Renal cortex interstitium (tissue), 11 donors: Measurements from ENCODE around the gene AJAP1. TPM values are rescaled to one million over a fixed set of nuclear protein-coding genes. Genes with fewer than 3 reads are reported as not detected.

Source experiments
- DNase-seq, 11 donors: peaks; one replicate each; pipeline ENCODE4 v3.0.0-alpha.2; 2013; ENCODE audit warnings: low read depth in 9 of 11, low spot score in 4 of 11; ENCODE audit errors: extremely low read depth in 1 of 11
- polyA plus RNA-seq, 3 donors: library from polyadenylated mRNA; unstranded; fragments of 120-200 nt; gene quantifications; one replicate each; pipeline ENCODE4 v1.2.1, GENCODE V29; 2013; ENCODE audit not compliant: insufficient read length in 3 of 3

Gene AJAP1
- polyA plus RNA-seq, 3 donors: 1.0 to 2.9 (median 1.4) TPM

GRCh38 chr1:4773226-4773625, 118.8 kb downstream of the AJAP1 start:
- no peak for DNase-seq

- DNase-seq: no peak
Observed at GRCh38 chr1:4775506-4775905, 121.1 kb downstream of the AJAP1 start.

- peak in 1 of 11 donors; percentile 7 for DNase-seq
Observed at GRCh38 chr1:4778056-4778455, 123.6 kb downstream of the AJAP1 start.

- no peak for DNase-seq
Observed at GRCh38 chr1:4781646-4782045, 127.2 kb downstream of the AJAP1 start.

GRCh38 chr1:4784761-4785160, 130.4 kb downstream of the AJAP1 start:
- no peak for DNase-seq

GRCh38 chr1:4786055-4786454, 131.6 kb downstream of the AJAP1 start:
- no peak for DNase-seq

- DNase-seq: no peak
Observed at GRCh38 chr1:4787551-4787950, 133.1 kb downstream of the AJAP1 start.

GRCh38 chr1:4792565-4792964, 138.2 kb downstream of the AJAP1 start:
- peak in 1 of 11 donors; percentile 11 for DNase-seq

GRCh38 chr1:4794020-4794780, 139.8 kb downstream of the AJAP1 start:
- DNase-seq: no peak

GRCh38 chr1:4796161-4797015, 142.0 kb downstream of the AJAP1 start:
- no peak for DNase-seq

- DNase-seq: no peak
Observed at GRCh38 chr1:4797016-4797410, 142.6 kb downstream of the AJAP1 start.

GRCh38 chr1:4797429-4797828, 143.0 kb downstream of the AJAP1 start:
- DNase-seq: no peak

GRCh38 chr1:4801192-4801924, 146.9 kb downstream of the AJAP1 start:
- DNase-seq: no peak

- DNase-seq: no peak
Observed at GRCh38 chr1:4802024-4802423, 147.6 kb downstream of the AJAP1 start.

GRCh38 chr1:4803335-4803734, 148.9 kb downstream of the AJAP1 start:
- DNase-seq: no peak

- DNase-seq: no peak
Observed at GRCh38 chr1:4805987-4806386, 151.6 kb downstream of the AJAP1 start.

GRCh38 chr1:4820543-4820942, 166.1 kb downstream of the AJAP1 start:
- no peak for DNase-seq

- peak in 2 of 11 donors; percentile 13 to 18 for DNase-seq
Observed at GRCh38 chr1:4825800-4826450, 171.5 kb downstream of the AJAP1 start.

GRCh38 chr1:4830707-4831106, 176.3 kb downstream of the AJAP1 start:
- DNase-seq: no peak
